K562 (cell line): ENCODE data around the gene SOCS2. TPM values are rescaled to one million over a fixed set of nuclear protein-coding genes. Genes with fewer than 3 reads are reported as not detected.
A peak's percentile ranks its signal among the peaks of the same experiment; 100 is the strongest.

Source experiments
- ADNP ChIP-seq: fragments of 200-800 bp; sonication (Bioruptor generic); IDR thresholded peaks from 2 replicates; pipeline ENCODE4 v1.6.1; 2016; ENCODE audit warnings: missing genetic modification characterization, missing compliant biosample characterization
- ARNT ChIP-seq, 2 experiments: fragments of 450-650 bp; IDR thresholded peaks; 2 replicates each; pipeline ENCODE4 v1.6.1; 2016; ENCODE audit warnings: mild to moderate bottlenecking in 1 of 2
- BCOR ChIP-seq: fragments of 450-650 bp; IDR thresholded peaks from 2 replicates; pipeline ENCODE4 v1.6.1; 2016
- BDP1 ChIP-seq: IDR thresholded peaks from 3 replicates; pipeline ENCODE4 v1.6.1; 2011; ENCODE audit not compliant: insufficient read length, insufficient read depth
- CEBPB ChIP-seq: fragments of 450-650 bp; IDR thresholded peaks from 2 replicates; pipeline ENCODE4 v1.6.1; 2016; ENCODE audit warnings: missing genetic modification characterization, missing compliant biosample characterization
- ETS1 ChIP-seq: conservative IDR thresholded peaks from 2 replicates; pipeline ENCODE4 v1.6.1; 2011; ENCODE audit warnings: low read depth, mild to moderate bottlenecking, low read length; ENCODE audit not compliant: control insufficient read depth
- GMEB1 ChIP-seq: fragments of 250-450 bp; sonication (Bioruptor Pico); IDR thresholded peaks from 2 replicates; pipeline ENCODE4 v1.4.0; 2020; ENCODE audit warnings: mild to moderate bottlenecking
- HINFP ChIP-seq: fragments of 450-650 bp; conservative IDR thresholded peaks from 2 replicates; pipeline ENCODE4 v1.6.1; 2016; ENCODE audit warnings: missing genetic modification characterization, low read depth, mild to moderate bottlenecking, control low read depth, missing compliant biosample characterization
- KDM4B ChIP-seq, 2 experiments: fragments of 450-650 bp in 1 of 2; sonication (generic) in 1 of 2; IDR thresholded peaks; 2 replicates each; pipeline ENCODE4 v1.6.1; 2016 to 2017; ENCODE audit warnings: borderline replicate concordance in 2 of 2, antibody characterized with exemption in 1 of 2, low read depth in 1 of 2, mild to moderate bottlenecking in 1 of 2
- KLF6 ChIP-seq: fragments of 250-450 bp; sonication (Bioruptor Pico); IDR thresholded peaks from 2 replicates; pipeline ENCODE4 v1.4.0; 2020; ENCODE audit warnings: mild to moderate bottlenecking, moderate library complexity, borderline replicate concordance
- SIN3B ChIP-seq: fragments of 450-650 bp; IDR thresholded peaks from 2 replicates; pipeline ENCODE4 v1.6.1; 2017; ENCODE audit warnings: low read depth, mild to moderate bottlenecking, moderate library complexity
- SMAD2 ChIP-seq: fragments of 150-350 bp; IDR thresholded peaks from 2 replicates; pipeline ENCODE4 v1.6.1; 2014; ENCODE audit warnings: low read depth, mild to moderate bottlenecking, low read length
- SMARCA5 ChIP-seq: fragments of 450-650 bp; IDR thresholded peaks from 2 replicates; pipeline ENCODE4 v1.6.1; 2016
- SMARCE1 ChIP-seq: fragments of 450-650 bp; IDR thresholded peaks from 2 replicates; pipeline ENCODE4 v1.7.1; 2016; ENCODE audit warnings: mild to moderate bottlenecking
- TFE3 ChIP-seq: fragments of 450-650 bp; formaldehyde crosslinking; IDR thresholded peaks from 2 replicates; pipeline ENCODE4 v1.4.0; 2020; ENCODE audit warnings: mild to moderate bottlenecking, mixed read lengths
- XRCC5 ChIP-seq: fragments of 200-400 bp; formaldehyde crosslinking; IDR thresholded peaks from 2 replicates; pipeline ENCODE4 v1.6.1; 2017; ENCODE audit warnings: low read depth, mild to moderate bottlenecking, low read length
- ZBTB1 ChIP-seq: sonication (generic); formaldehyde crosslinking; IDR thresholded peaks from 2 replicates; pipeline ENCODE4 v1.8.1; 2023; ENCODE audit warnings: missing genetic modification reagents, low read depth, mild to moderate bottlenecking, borderline replicate concordance
- ZNF212 ChIP-seq: fragments of 450-650 bp; formaldehyde crosslinking; IDR thresholded peaks from 2 replicates; pipeline ENCODE4 v1.4.0; 2020; ENCODE audit warnings: mild to moderate bottlenecking
- ZNF668 ChIP-seq: fragments of 250-450 bp; sonication (Bioruptor Pico); IDR thresholded peaks from 2 replicates; pipeline ENCODE4 v1.8.0; 2022; ENCODE audit warnings: mild to moderate bottlenecking, inconsistent platforms
- ZNF75A ChIP-seq: fragments of 450-650 bp; formaldehyde crosslinking; IDR thresholded peaks from 2 replicates; pipeline ENCODE4 v1.4.0; 2020; ENCODE audit warnings: mild to moderate bottlenecking
- polyA plus RNA-seq, 8 experiments: library from polyadenylated mRNA; depleted of rRNA in 4 of 8; stranded (reverse) in 5 of 8; unstranded in 3 of 8; fragments of >200 nt; fragmentation: Nextera tagmentation in 2 of 8; fragmentation: Illumina TruSeq in 1 of 8; extraction: Ambion mirVana in 2 of 8; extraction: Trizol in 1 of 8; gene quantifications; 2 replicates each; pipeline versions ENCODE4 v1.2.1 to v1.2.3, GENCODE V29; 2011 to 2014; ENCODE audit warnings: inconsistent platforms in 1 of 8, missing spikeins in 1 of 8
- total RNA-seq, 7 experiments: library from RNA; depleted of rRNA in 6 of 7; stranded (reverse); fragments of >200 nt in 6 of 7; fragmentation: Illumina TruSeq in 2 of 7; extraction: Trizol in 2 of 7; gene quantifications; 2 replicates each; pipeline versions ENCODE4 v1.2.1 to v1.2.3, GENCODE V29; 2011 to 2021; ENCODE audit warnings: low replicate concordance in 1 of 7
- TF ChIP-seq, protein P1 (sequence below): fragments of 250-450 bp; sonication (Bioruptor Pico); IDR thresholded peaks from 2 replicates; pipeline ENCODE4 v1.4.0; 2020; ENCODE audit warnings: mild to moderate bottlenecking, moderate library complexity

Gene SOCS2
- total and polyA plus RNA-seq, 9 of the 15 experiments (the other 6 are each of a cell fraction or from before 2014, with no cell fraction given) = 37.0 to 162 (median 98.7) TPM

GRCh38 chr12:93591137-93591868, 18.8 kb downstream of the SOCS2 start (continued):
- TF ChIP-seq, protein P1, sequence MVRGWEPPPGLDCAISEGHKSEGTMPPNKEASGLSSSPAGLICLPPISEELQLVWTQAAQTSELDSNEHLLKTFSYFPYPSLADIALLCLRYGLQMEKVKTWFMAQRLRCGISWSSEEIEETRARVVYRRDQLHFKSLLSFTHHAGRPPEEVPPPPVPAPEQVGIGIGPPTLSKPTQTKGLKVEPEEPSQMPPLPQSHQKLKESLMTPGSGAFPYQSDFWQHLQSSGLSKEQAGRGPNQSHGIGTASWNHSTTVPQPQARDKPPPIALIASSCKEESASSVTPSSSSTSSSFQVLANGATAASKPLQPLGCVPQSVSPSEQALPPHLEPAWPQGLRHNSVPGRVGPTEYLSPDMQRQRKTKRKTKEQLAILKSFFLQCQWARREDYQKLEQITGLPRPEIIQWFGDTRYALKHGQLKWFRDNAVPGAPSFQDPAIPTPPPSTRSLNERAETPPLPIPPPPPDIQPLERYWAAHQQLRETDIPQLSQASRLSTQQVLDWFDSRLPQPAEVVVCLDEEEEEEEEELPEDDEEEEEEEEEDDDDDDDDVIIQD = no peak
- TF ChIP-seq ZBTB1 (CRISPR knock-in tag) = no peak
- TF ChIP-seq ADNP (tag) = no peak
- TF ChIP-seq ZNF212 (CRISPR knock-in tag) = no peak
- no peak for TF ChIP-seq SMAD2
- no peak for TF ChIP-seq TFE3
- no peak for TF ChIP-seq KDM4B (IDR thresholded peaks at IDR 0.05; ENCODE audit: borderline replicate concordance in 2 of 2, low read depth in 1 of 2)
- TF ChIP-seq BDP1 = no peak
- TF ChIP-seq HINFP (tag) = no peak
- TF ChIP-seq CEBPB (tag) = peak; percentile 31; the same call in 1 of the 2 replicates
- peak; percentile 72 for TF ChIP-seq BCOR
- no peak for TF ChIP-seq KLF6 (CRISPR knock-in tag)
- TF ChIP-seq SMARCE1 = peak; percentile 37; the same call in 1 of the 2 replicates
- TF ChIP-seq XRCC5 = no peak
- no peak for TF ChIP-seq SIN3B
- TF ChIP-seq ETS1 = no peak
- TF ChIP-seq GMEB1 = peak; percentile 59
- TF ChIP-seq ZNF75A (CRISPR knock-in tag) = no peak
- TF ChIP-seq ARNT (IDR thresholded peaks at IDR 0.05) = no peak
- TF ChIP-seq SMARCA5 = 0 out of 2 replicates have a peak, but pooled peaks have one; percentile 27
- no peak for TF ChIP-seq ZNF668 (CRISPR knock-in tag)
